Heart right ventricle (tissue), 16 donors: ENCODE data around the gene NDP. TPM values are rescaled to one million over a fixed set of nuclear protein-coding genes. Genes with fewer than 3 reads are reported as not detected.

Experiments
- ATAC-seq, 8 donors: fragments of 200-7000 bp; cut with Tn5 transposase; one replicate each; pipeline ENCODE4 v1.9.1; 2020; ENCODE audit warnings: mild to moderate bottlenecking in 8 of 8, moderate library complexity in 8 of 8, moderate number of reproducible peaks in 1 of 8
- DNase-seq, 2 donors: peaks; one replicate each; pipeline ENCODE4 v3.0.0-alpha.2; 2020
- H3K27ac ChIP-seq, 10 donors: fragments of 200-600 bp; sonication (generic) in 2 of 10; one replicate each; pipeline versions ENCODE4 v1.5.0 to v1.8.0; 2020 to 2022; ENCODE audit warnings: mild to moderate bottlenecking in 3 of 10
- H3K27me3 ChIP-seq, 7 donors: fragments of 200-600 bp; one replicate each; pipeline ENCODE4 v1.8.0; 2021 to 2022; ENCODE audit warnings: mild to moderate bottlenecking in 2 of 7
- H3K36me3 ChIP-seq, 9 donors: fragments of 200-600 bp; sonication (generic) in 1 of 9; one replicate each; pipeline versions ENCODE4 v1.5.0 to v1.8.0; 2020 to 2022; ENCODE audit warnings: mild to moderate bottlenecking in 2 of 9
- H3K4me1 ChIP-seq, 9 donors: fragments of 200-600 bp; sonication (generic) in 1 of 9; one replicate each; pipeline versions ENCODE4 v1.5.0 to v1.8.0; 2020 to 2022; ENCODE audit warnings: mild to moderate bottlenecking in 4 of 9
- H3K4me3 ChIP-seq, 10 donors: fragments of 200-600 bp; sonication (generic) in 2 of 10; one replicate each; pipeline versions ENCODE4 v1.5.0 to v1.8.0; 2020 to 2022; ENCODE audit warnings: mild to moderate bottlenecking in 7 of 10, moderate library complexity in 2 of 10
- H3K9me3 ChIP-seq, 11 donors: fragments of 200-600 bp in 10 of 11; sonication (generic) in 2 of 11; one replicate each; pipeline versions ENCODE4 v1.5.0 to v1.8.0; 2013 to 2022; ENCODE audit warnings: mild to moderate bottlenecking in 2 of 11, control low read depth in 1 of 11, moderate library complexity in 1 of 11
- WGBS, 2 donors: extraction: QIAGEN DNeasy Blood & Tissue Kit; methylation state at CpG; one replicate each; pipeline ENCODE4 v1.1.7; 2013; ENCODE audit warnings: inconsistent platforms in 1 of 2; 5-methylcytosine and 5-hydroxymethylcytosine counted together
- intact Hi-C, 10 donors: fragments of 100-400 bp; cut with DNase I; formaldehyde crosslinking; loops; one replicate each; pipeline versions ENCODE4 v1.11.1 to v1.14.2; 2022
- long read RNA-seq, 3 donors: library from polyadenylated mRNA; unstranded; transcript quantifications; one replicate each; pipeline ENCODE4 v2.0.0, GENCODE V29; 2020 to 2021
- polyA plus RNA-seq, 2 donors: library from polyadenylated mRNA; stranded (reverse); fragments of 200-250 nt; gene quantifications; one replicate each; pipeline ENCODE4 v1.2.3, GENCODE V29; 2013
- total RNA-seq, 10 donors: library from RNA; stranded (reverse); fragmentation: NEBNext Ultra II Directional in 3 of 10; extraction: Animal tissue kit (Norgen Biotek cat#: 25700) in 3 of 10; gene quantifications; one replicate each; pipeline versions ENCODE4 v1.2.1 to v1.2.4, GENCODE V29; 2021 to 2023
- TF ChIP-seq, protein P1 (sequence below), 9 donors: fragments of 200-600 bp; sonication (generic) in 2 of 9; IDR thresholded peaks; one replicate each; pipeline versions ENCODE4 v1.5.0 to v1.8.0; 2021 to 2022; ENCODE audit warnings: antibody characterized with exemption in 9 of 9, mild to moderate bottlenecking in 5 of 9, moderate library complexity in 1 of 9
- donor health status: Arrhythmogenic right ventricular cardiomyopathy.
- donor health status: ischemic (EF 13 %, LVEDD 7.1; RV severe dilation, severe dysfunction).
- donor health status: healthy with polysubstance abuse.
- donor health status: DM: no; HTN: yes; CAD: no.
- donor health status: DM: no; HTN: no; CAD: no.
- donor health status: ischemic (EF 25% LVEDD 6.9; RV normal size, moderate dysfunction).
- donor health status: ischemic (EF 25% LVEDD 5.7; RV mildly dilated, moderate dysfunction).
- donor health status: healthy.
- donor health status: DM: yes; HTN: yes; CAD: no.
- donor health status: Ischemic cardiomyopathy.
- donor health status: ischemic (EF 35%, LVEDD 5.7; RV mildly dilated, moderate dysfunction).
- donor health status: nonischemic (EF 11% LVEDD 7.7; RV severe dilation, severe dysfunction).
- donor health status: DM: yes; HTN: yes; CAD: no.
- donor health status: PGD.
- donor health status: ischemic (EF 29% LVEDD 5.4; RV normal size, mild dysfunction).
- donor health status: nonischemic (EF 23%, LVEDD 6.1; RV moderate dilation, normal function).

The NDP gene, protein sequence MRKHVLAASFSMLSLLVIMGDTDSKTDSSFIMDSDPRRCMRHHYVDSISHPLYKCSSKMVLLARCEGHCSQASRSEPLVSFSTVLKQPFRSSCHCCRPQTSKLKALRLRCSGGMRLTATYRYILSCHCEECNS
- total RNA-seq: under 1 TPM in 6 of 10 donors, not detected in 4; 0.14 to 0.83 (median 0.33) TPM
- polyA plus RNA-seq: under 1 TPM in 1 of 2 donors, not detected in 1; 0.03 TPM
- long read RNA-seq, donor 1: 0 reads
- long read RNA-seq, donor 2: 0 reads
- long read RNA-seq, donor 3: 0 reads

DNA sequence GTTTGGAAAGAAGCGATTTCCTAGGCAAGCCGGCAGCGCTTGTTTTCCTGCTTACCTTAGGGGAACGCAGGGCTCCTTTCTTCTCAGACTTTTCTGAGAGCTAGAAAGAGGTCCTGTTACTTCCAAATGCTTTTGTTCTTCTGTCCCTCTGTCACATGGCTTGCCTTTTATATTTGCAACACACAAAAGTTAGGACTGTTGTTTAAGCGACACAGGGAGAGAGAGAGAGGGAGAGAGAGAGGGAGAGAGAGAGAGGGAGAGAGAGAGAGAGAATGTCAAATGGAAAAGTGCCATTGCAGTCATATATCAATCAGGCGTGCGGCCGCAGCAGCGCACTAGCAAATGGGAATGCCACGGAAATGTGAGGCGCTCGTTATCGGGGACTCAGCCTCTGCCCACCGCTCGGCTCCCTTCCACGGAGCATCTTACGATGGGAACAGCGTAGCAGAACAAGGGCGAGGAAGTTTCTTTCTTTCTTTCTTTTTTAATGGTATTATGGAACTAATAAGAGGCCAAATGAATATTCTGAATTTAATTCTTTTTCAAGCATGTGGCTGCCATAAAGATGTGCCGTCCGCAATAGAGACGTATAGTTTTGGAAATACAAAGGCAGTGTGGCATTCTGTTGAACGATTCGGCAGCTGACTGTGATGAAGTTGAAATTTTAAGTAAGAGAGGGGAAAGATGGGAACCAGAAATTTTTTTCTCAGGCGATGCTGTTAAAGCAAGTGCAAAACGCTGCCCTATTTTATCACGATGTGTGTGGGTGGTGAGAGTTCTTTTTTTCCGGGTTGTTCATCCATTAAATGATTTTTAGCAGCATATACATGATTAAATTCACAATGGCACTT, at the start of gene NDP:
Gene NDP, minus strand, starts transcription at position 142 of the 851 bp plus-strand sequence. CDS start 14,745 bp downstream, outside the sequence.
- Histone ChIP-seq H3K4me1 (peaks cover 0 to 6% (median 0%) of the 10 kb centered on the region in 9 donors), H3K27me3 (peaks cover 0 to 94% (median 0%) of the 10 kb centered on the region in 7 donors), H3K27ac (no peak within 1 kb of the TSS), H3K4me3 (peak within 1 kb of the TSS in 8 of 10 donors; percentile 0 to 45 (median 38)), H3K9me3 (no peaks in the 10 kb centered on the region), H3K36me3 (no peaks in the 10 kb centered on the region)
- TF ChIP-seq, protein P1, sequence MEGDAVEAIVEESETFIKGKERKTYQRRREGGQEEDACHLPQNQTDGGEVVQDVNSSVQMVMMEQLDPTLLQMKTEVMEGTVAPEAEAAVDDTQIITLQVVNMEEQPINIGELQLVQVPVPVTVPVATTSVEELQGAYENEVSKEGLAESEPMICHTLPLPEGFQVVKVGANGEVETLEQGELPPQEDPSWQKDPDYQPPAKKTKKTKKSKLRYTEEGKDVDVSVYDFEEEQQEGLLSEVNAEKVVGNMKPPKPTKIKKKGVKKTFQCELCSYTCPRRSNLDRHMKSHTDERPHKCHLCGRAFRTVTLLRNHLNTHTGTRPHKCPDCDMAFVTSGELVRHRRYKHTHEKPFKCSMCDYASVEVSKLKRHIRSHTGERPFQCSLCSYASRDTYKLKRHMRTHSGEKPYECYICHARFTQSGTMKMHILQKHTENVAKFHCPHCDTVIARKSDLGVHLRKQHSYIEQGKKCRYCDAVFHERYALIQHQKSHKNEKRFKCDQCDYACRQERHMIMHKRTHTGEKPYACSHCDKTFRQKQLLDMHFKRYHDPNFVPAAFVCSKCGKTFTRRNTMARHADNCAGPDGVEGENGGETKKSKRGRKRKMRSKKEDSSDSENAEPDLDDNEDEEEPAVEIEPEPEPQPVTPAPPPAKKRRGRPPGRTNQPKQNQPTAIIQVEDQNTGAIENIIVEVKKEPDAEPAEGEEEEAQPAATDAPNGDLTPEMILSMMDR (IDR thresholded peaks at IDR 0.05): no peak
- intact Hi-C loops: loop anchor here in 1 of 10 donors (10.0 kb wide), 1 partner anchor 51 kb away; no protein-coding TSS in a partner anchor
- WGBS, 2 donors: 6% methylated on average over 28 of the region's 28 CpGs
- no peak for DNase-seq
- no peak for ATAC-seq

DNA sequence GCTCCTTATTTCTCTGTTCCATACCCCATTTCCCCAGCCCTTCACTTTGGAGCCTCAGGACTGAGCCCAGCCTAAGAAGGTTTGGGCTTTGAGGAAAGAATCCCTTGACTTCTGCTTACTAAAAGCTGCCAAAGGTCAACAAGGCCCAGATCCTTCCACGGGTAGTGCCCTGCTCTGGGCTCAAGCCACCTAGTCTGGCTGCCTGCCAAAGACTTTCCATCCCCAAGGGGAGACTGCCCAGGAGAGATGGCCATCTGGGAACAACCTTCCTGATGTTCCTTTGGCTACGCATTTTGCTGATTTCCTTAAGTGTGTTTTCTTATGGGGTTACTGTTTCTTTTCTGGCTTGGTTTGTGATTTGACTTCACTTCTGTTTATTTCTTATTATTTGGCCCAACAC, 49.8 kb upstream of the NDP start:
- H3K4me1 ChIP-seq: no peaks in the 10 kb centered on the region
- intact Hi-C loops: loop anchor here in 3 of 10 donors (10.0 kb wide), 2 partner anchors 48 to 58 kb away; partner anchors contain the start of gene NDP (in 1 of the 3)
- 49 to 63% methylated on average over 2 of the region's 2 CpGs for WGBS, 2 donors
- H3K27me3 ChIP-seq: peaks cover 0 to 34% (median 0%) of the 10 kb centered on the region in 7 donors
- H3K4me3 ChIP-seq: no peak overlapping the region
- TF ChIP-seq, protein P1 (IDR thresholded peaks at IDR 0.05): no peak
- no peaks in the 10 kb centered on the region for H3K36me3 ChIP-seq
- no peaks in the 10 kb centered on the region for H3K9me3 ChIP-seq
- ATAC-seq: no peak
- DNase-seq: no peak
- H3K27ac ChIP-seq: no peak overlapping the region

GRCh38 chrX:44020693-44021092, 47.5 kb upstream of the NDP start:
- ATAC-seq: no peak
- Histone ChIP-seq H3K4me1 (no peaks in the 10 kb centered on the region), H3K9me3 (no peaks in the 10 kb centered on the region), H3K36me3 (no peaks in the 10 kb centered on the region), H3K27me3 (peaks cover 0 to 22% (median 0%) of the 10 kb centered on the region in 7 donors), H3K4me3 (no peak overlapping the region), H3K27ac (no peak overlapping the region)
- WGBS, 2 donors: 73 to 91% methylated on average over 2 of the region's 2 CpGs
- no peak for DNase-seq
- TF ChIP-seq, protein P1 (IDR thresholded peaks at IDR 0.05): no peak
- intact Hi-C loops: loop anchor here in 3 of 10 donors (10.0 kb wide), 2 partner anchors 46 to 56 kb away; partner anchors contain the start of gene NDP (in 1 of the 3)

- intact Hi-C loops: loop anchor here in 3 of 10 donors (10.0 kb wide), 2 partner anchors 45 to 55 kb away; partner anchors contain the start of gene NDP (in 1 of the 3)
- WGBS, 2 donors: 84 to 97% methylated on average over 3 of the region's 3 CpGs
- Histone ChIP-seq H3K36me3 (no peaks in the 10 kb centered on the region), H3K9me3 (no peaks in the 10 kb centered on the region), H3K4me3 (no peak overlapping the region), H3K27ac (no peak overlapping the region), H3K4me1 (no peaks in the 10 kb centered on the region), H3K27me3 (peaks cover 0 to 23% (median 0%) of the 10 kb centered on the region in 7 donors)
- DNase-seq: no peak
- no peak for ATAC-seq
- TF ChIP-seq, protein P1 (IDR thresholded peaks at IDR 0.05): no peak
Observed at GRCh38 chrX:44019911-44020310, 46.7 kb upstream of the NDP start.
